BE2C (cell line): Measurements from ENCODE around the gene SMARCB1.

Source experiments
- DNase-seq: peaks from one replicate; pipeline ENCODE4 v3.0.0-alpha.2; 2020
- H3K27me3 ChIP-seq: fragments of 250-450 bp; sonication (Bioruptor Pico); 2 replicates; pipeline ENCODE4 v1.5.1; 2020; ENCODE audit warnings: mild to moderate bottlenecking
- H3K36me3 ChIP-seq: fragments of 250-450 bp; sonication (Bioruptor Pico); 2 replicates; pipeline ENCODE4 v1.5.1; 2020; ENCODE audit warnings: mild to moderate bottlenecking
- H3K4me1 ChIP-seq: fragments of 250-450 bp; sonication (Bioruptor Pico); 2 replicates; pipeline ENCODE4 v1.5.1; 2020
- H3K4me3 ChIP-seq: 2 replicates; pipeline ENCODE4 v1.5.1; 2011; ENCODE audit warnings: low read depth, low read length
- H3K9me3 ChIP-seq: fragments of 250-450 bp; sonication (Bioruptor Pico); 2 replicates; pipeline ENCODE4 v1.5.1; 2020
- CTCF ChIP-seq: IDR thresholded peaks from 2 replicates; pipeline ENCODE4 v1.5.1; 2012; ENCODE audit warnings: mild to moderate bottlenecking, low read depth, low read length

The SMARCB1 gene

GRCh38 chr22:23801238-23801821 is 14.6 kb downstream of the SMARCB1 start:
- no peak overlapping the region for H3K4me3 ChIP-seq
- no peaks in the 10 kb centered on the region for H3K9me3 ChIP-seq
- TF ChIP-seq CTCF: no peak
- DNase-seq: no peak
- no peaks in the 10 kb centered on the region for H3K27me3 ChIP-seq
- H3K4me1 ChIP-seq: no peaks in the 10 kb centered on the region
- peaks cover 78% of the 10 kb centered on the region for H3K36me3 ChIP-seq

DNA sequence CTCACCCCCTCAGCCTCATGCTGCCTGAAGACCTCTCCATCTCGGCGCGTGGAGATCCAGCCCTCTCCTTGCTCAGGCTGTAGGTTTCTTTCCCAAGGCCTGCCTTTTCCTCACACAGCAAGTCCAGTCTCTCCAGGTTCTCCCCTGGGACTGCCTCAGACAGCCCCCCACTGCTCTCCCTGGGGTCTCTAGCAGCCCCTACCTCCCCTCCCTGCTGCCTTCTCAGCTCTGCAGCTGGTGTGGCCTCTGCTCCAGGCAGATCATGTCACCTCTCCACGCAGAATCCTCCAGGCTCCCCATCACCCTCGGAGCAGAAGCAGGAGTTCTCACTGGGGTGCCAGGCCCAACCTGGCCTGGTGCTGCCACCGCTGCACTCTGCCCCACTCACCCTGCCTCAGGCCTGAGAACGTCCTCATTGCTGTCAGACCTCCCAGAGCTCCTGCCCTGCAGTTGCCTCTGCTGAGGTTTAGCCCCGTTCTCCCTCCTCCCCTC is 15.2 kb downstream of the SMARCB1 start:
- DNase-seq: no peak
- no peaks in the 10 kb centered on the region for H3K27me3 ChIP-seq
- no peaks in the 10 kb centered on the region for H3K4me1 ChIP-seq
- peaks cover 80% of the 10 kb centered on the region for H3K36me3 ChIP-seq
- no peak for TF ChIP-seq CTCF
- H3K4me3 ChIP-seq: no peak overlapping the region
- H3K9me3 ChIP-seq: no peaks in the 10 kb centered on the region

DNA sequence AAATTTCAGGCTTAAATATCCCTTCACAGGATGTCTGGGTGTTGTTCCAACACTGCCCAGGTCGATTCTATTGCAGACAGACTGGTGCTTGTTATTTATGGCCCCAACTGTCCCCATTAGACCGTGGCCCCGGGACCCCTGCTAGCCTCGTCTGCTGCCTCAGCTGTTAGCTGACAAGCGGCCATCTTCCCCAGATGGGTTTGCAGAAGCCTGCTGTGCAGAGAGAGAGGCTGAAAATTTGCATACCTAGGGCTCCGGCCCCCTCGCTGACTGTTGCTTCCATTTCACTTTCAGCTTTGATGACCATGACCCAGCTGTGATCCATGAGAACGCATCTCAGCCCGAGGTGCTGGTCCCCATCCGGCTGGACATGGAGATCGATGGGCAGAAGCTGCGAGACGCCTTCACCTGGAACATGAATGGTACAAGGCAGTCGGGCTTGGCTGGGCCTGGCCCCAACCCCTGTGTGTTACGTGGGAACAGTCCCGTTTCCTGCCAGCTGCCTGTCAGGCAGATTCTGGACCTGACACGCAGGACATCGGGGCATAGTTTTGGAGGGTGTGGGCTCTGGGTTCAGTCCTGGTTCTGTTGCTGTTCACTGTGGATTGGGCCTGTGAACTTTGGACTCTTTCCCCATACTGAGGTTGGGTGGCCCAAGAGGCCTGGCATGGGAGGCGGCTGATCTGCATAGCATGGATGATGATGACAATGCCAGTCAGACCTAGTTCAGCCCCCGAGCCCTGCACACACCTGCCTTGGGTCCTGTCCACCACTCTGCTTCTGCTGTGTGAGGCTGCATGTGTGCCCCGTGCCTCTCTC is 16.4 kb downstream of the SMARCB1 start:
- Histone ChIP-seq H3K4me1 (no peaks in the 10 kb centered on the region), H3K9me3 (no peaks in the 10 kb centered on the region), H3K27me3 (no peaks in the 10 kb centered on the region), H3K4me3 (no peak overlapping the region), H3K36me3 (peaks cover 79% of the 10 kb centered on the region)
- DNase-seq: no peak
- no peak for TF ChIP-seq CTCF

DNA sequence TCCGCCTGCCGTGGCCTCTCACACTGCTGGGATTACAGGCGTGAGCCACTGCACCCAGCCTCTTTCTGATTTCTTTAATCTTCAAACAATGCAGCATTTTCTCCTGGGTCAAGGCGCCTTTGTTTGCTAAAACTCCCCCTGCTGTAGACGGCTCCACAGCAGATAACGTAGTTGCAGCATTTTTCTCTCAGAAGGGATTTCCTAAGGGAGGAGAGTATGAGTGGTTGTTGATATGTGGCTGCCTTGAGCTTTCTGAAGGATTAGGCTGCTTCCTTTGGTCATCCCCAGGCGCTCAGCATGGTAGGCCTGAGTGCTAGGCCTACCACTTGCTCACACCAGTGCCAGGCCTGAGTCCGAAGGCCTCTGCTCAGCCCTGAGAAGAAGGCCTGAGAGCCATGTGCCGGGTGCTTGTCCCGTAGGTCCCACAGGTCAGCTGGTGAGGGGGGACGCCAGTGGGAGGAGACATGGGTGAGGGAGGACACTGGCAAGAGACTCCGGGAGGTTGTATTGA is 18.1 kb downstream of the SMARCB1 start:
- H3K27me3 ChIP-seq: no peaks in the 10 kb centered on the region
- H3K36me3 ChIP-seq: peaks cover 73% of the 10 kb centered on the region
- no peak for DNase-seq
- no peaks in the 10 kb centered on the region for H3K4me1 ChIP-seq
- H3K4me3 ChIP-seq: no peak overlapping the region
- H3K9me3 ChIP-seq: no peaks in the 10 kb centered on the region
- no peak for TF ChIP-seq CTCF

DNA sequence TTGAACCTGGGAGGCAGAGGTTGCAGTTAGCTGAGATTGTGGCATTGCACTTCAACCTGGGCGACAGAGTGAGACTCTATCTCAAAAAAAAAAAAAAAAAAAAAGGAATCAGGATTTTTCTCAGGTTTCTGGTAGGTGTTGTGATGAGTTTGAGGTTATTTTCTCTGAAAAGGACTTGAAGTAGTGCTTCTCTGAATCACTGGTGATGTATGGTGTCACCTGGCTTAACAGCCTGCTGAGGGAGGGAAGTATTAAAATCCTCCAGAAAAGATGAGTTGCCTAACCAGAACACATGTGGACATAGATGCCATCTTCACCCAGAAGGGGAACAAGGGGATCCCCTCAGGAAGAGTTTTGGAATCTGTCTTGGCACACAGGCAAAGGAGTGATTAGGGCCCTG is 20.1 kb downstream of the SMARCB1 start:
- no peak for TF ChIP-seq CTCF
- Histone ChIP-seq H3K36me3 (peaks cover 66% of the 10 kb centered on the region), H3K9me3 (no peaks in the 10 kb centered on the region), H3K27me3 (no peaks in the 10 kb centered on the region), H3K4me1 (no peaks in the 10 kb centered on the region), H3K4me3 (no peak overlapping the region)
- no peak for DNase-seq

DNA sequence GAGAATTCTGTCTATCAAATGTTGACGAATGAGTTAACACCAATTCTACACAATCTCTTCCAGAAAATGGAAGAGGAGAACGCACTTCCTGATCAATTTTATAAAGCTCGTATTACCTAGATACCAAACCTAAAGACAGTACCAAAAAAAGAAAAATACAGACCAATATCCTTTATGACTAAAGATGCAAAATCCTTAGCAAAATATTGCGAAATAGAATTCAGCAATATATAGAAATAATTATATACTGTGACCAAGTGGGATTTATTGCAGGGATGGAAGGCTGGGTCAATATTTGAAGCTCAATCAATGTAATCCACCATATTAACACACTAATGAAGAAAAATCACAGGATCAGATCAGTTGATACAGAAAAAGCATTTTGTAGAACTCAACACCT is 25.6 kb downstream of the SMARCB1 start:
- no peak for DNase-seq
- H3K27me3 ChIP-seq: no peaks in the 10 kb centered on the region
- H3K4me1 ChIP-seq: no peaks in the 10 kb centered on the region
- no peaks in the 10 kb centered on the region for H3K9me3 ChIP-seq
- peaks cover 43% of the 10 kb centered on the region for H3K36me3 ChIP-seq
- H3K4me3 ChIP-seq: no peak overlapping the region
- no peak for TF ChIP-seq CTCF
